Inferior parietal cortex (tissue), 1 donor: ENCODE results near the gene PEX14.
"Not testable (repeated sequence)": the region's sequence is repeated elsewhere in the genome, so short reads cannot be mapped to it uniquely, and the experiment has no call there.

Experiments used
- DNase-seq: peaks from one replicate; pipeline ENCODE4 v3.0.0-alpha.2; 2016; ENCODE audit errors: extremely low spot score

The PEX14 gene

GRCh38 chr1:10474613-10475507, at the start of gene PEX14:
TSS of gene PEX14 (plus strand) at chr1:10474950. CDS start at chr1:10474967, 17 bp downstream.
- peak; percentile 86 for DNase-seq

- not testable (repeated sequence) for DNase-seq
Observed at GRCh38 chr1:10425826-10426534, 48.8 kb upstream of the PEX14 start.

GRCh38 chr1:10426535-10426848, 48.3 kb upstream of the PEX14 start:
- not testable (repeated sequence) for DNase-seq

- no peak for DNase-seq
Observed at GRCh38 chr1:10428984-10429383, 45.8 kb upstream of the PEX14 start.

GRCh38 chr1:10429868-10430215, 44.9 kb upstream of the PEX14 start:
- peak; percentile 47 for DNase-seq

- DNase-seq: peak; percentile 89
Observed at GRCh38 chr1:10430216-10431069, 44.3 kb upstream of the PEX14 start, which contains the start of gene CENPS. TSS of gene CENPS (plus strand) at chr1:10430433. CDS start at chr1:10430518, 85 bp downstream.

- no peak for DNase-seq
Observed at GRCh38 chr1:10431070-10431730, 43.5 kb upstream of the PEX14 start.

GRCh38 chr1:10432910-10433700, 41.6 kb upstream of the PEX14 start:
- DNase-seq: no peak

- DNase-seq: no peak
Observed at GRCh38 chr1:10433790-10434189, 41.0 kb upstream of the PEX14 start.

GRCh38 chr1:10434590-10434989, 40.2 kb upstream of the PEX14 start:
- no peak for DNase-seq

- no peak for DNase-seq
Observed at GRCh38 chr1:10437052-10437451, 37.7 kb upstream of the PEX14 start.

GRCh38 chr1:10438677-10439163, 36.0 kb upstream of the PEX14 start:
- no peak for DNase-seq

- no peak for DNase-seq
Observed at GRCh38 chr1:10440305-10440704, 34.4 kb upstream of the PEX14 start.

- no peak for DNase-seq
Observed at GRCh38 chr1:10440794-10441193, 34.0 kb upstream of the PEX14 start.

- no peak for DNase-seq
Observed at GRCh38 chr1:10444248-10444647, 30.5 kb upstream of the PEX14 start.

GRCh38 chr1:10444795-10445397, 29.9 kb upstream of the PEX14 start:
- DNase-seq: no peak

GRCh38 chr1:10446790-10447422, 27.8 kb upstream of the PEX14 start:
- DNase-seq: no peak

GRCh38 chr1:10449751-10450150, 25.0 kb upstream of the PEX14 start, which contains the start of gene CORT:
TSS of gene CORT (plus strand) at chr1:10450031. CDS start at chr1:10450224, 193 bp downstream.
- peak; percentile 40 for DNase-seq

- no peak for DNase-seq
Observed at GRCh38 chr1:10450156-10450814, 24.5 kb upstream of the PEX14 start.
